GM12891 (cell line): ENCODE measurements around the gene PIM3.

Experiments used
- POLR2A ChIP-seq: IDR thresholded peaks from 2 replicates; pipeline ENCODE4 v1.6.1; 2011; ENCODE audit warnings: low read depth, low read length, control low read depth
- POLR2AphosphoS5 ChIP-seq: IDR thresholded peaks from 2 replicates; pipeline ENCODE4 v1.6.1; 2011; ENCODE audit warnings: low read depth, low read length, control low read depth

DNA sequence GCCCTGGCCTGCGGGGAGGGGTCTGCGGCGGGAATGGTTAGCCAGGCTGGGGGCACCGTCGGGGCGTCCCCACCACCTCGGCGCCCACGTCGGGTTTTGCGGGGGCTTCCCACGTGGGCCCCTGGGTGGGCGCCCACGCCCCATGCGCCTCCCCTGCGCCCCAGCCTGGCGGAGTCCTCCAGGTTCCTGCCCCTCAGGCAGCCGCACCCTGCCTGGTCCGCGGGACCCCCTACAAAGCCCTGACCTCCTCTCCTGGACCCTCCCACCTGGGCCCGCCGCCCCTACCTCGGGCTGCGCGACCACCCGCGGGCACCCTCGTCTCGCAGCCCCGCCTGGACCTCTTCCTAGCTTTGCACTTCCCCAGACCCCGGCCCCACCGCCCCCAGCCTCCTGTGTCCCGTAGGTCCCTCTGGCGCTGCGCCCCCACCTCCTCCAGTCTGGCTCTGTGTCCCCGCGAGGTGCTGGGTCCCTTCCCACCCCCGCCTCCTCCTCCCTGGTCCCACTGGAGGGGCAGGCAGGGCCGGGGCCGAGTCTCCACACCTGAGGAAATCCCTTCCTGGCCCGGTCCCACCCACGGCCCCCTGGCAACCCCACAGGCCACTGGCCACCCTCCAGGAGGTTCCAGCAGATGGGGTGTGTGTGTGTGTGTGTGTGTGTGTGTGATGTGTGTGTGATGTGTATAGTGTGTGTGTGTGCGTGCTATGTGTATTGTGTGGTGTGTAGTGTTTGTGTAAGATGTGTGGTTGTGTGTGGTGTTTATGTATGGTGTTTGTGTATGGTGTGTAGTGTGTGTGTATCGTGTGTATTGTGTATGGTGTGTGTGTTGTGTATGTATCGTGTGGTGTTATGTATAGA is 11.8 kb downstream of the PIM3 start:
- TF ChIP-seq POLR2AphosphoS5: no peak
- no peak for TF ChIP-seq POLR2A
